Endometrium (tissue), 2 donors: ENCODE results near the gene FCSK.

Experiments
- FAIRE-seq: peaks from 2 replicates; lab custom pipeline; 2012; peaks lifted over from hg19 to GRCh38; lab: Jason Lieb, UNC
- donor health status: control.
- donor health status: control.

The FCSK gene

GRCh38 chr16:70480127-70481105, 26.0 kb downstream of the FCSK start:
- no peak for FAIRE-seq

GRCh38 chr16:70481929-70482536, 27.6 kb downstream of the FCSK start:
- no peak for FAIRE-seq

- no peak for FAIRE-seq
These were observed 28.2 kb downstream of the FCSK start for GRCh38 chr16:70482624-70483023.

- no peak for FAIRE-seq
These were observed 29.0 kb downstream of the FCSK start for GRCh38 chr16:70483426-70483825.

GRCh38 chr16:70484867-70485266, 30.5 kb downstream of the FCSK start:
- no peak for FAIRE-seq

GRCh38 chr16:70490261-70490660, 35.9 kb downstream of the FCSK start:
- no peak for FAIRE-seq

- FAIRE-seq, result no peak
These were observed 39.4 kb downstream of the FCSK start for GRCh38 chr16:70493802-70494201.

GRCh38 chr16:70494202-70494770, 39.9 kb downstream of the FCSK start:
- no peak for FAIRE-seq

GRCh38 chr16:70494777-70495176, 40.4 kb downstream of the FCSK start:
- no peak for FAIRE-seq

- no peak for FAIRE-seq
These were observed 41.2 kb downstream of the FCSK start for GRCh38 chr16:70495425-70496182.

GRCh38 chr16:70496513-70496912, 42.1 kb downstream of the FCSK start:
- FAIRE-seq, result no peak

- no peak for FAIRE-seq
These were observed 54.4 kb downstream of the FCSK start for GRCh38 chr16:70508752-70509151.

GRCh38 chr16:70510216-70510615, 55.8 kb downstream of the FCSK start:
- no peak for FAIRE-seq

- FAIRE-seq, result no peak
These were observed 57.4 kb downstream of the FCSK start for GRCh38 chr16:70511833-70512232.

- FAIRE-seq, result no peak
These were observed 58.1 kb downstream of the FCSK start for GRCh38 chr16:70512456-70512855.

- no peak for FAIRE-seq
These were observed 66.4 kb downstream of the FCSK start for GRCh38 chr16:70520612-70521297.

GRCh38 chr16:70522216-70523075, 68.1 kb downstream of the FCSK start:
- FAIRE-seq, result no peak

- FAIRE-seq, result no peak
These were observed 68.8 kb downstream of the FCSK start, which contains the start of gene COG4 for GRCh38 chr16:70523076-70523742. Gene COG4 (minus strand): TSS chr16:70523554. CDS start chr16:70523543, 11 bp downstream.

- FAIRE-seq, result no peak
These were observed 69.5 kb downstream of the FCSK start, which contains the start of gene SF3B3 for GRCh38 chr16:70523743-70524398. Gene SF3B3 (plus strand): TSS chr16:70523816. CDS start chr16:70526657, 2,841 bp downstream.
